H1 (cell line): ENCODE data around the gene PTTG2. TPM values are rescaled to one million over a fixed set of nuclear protein-coding genes. Genes with fewer than 3 reads are reported as not detected.

Experiments
- CTCF ChIA-PET: fragments of 300-600 bp; sonication (Branson Sonifier 250); formaldehyde crosslinking; loops from one replicate; lab custom pipeline; 2021; ENCODE audit not compliant: partially characterized antibody; lab: Charles Lee
- POLR2A ChIA-PET: fragments of 300-600 bp; sonication (Branson Sonifier 250); formaldehyde crosslinking; loops from one replicate; lab custom pipeline; 2021; ENCODE audit warnings: inconsistent platforms; ENCODE audit not compliant: partially characterized antibody; lab: Charles Lee
- DNase-seq, 2 experiments: peaks; one replicate each; pipeline versions ENCODE4 v3.0.0 to v3.0.0-alpha.2; 2010 to 2022; ENCODE audit warnings: low spot score in 2 of 2, low read depth in 1 of 2, mixed read lengths in 1 of 2
- FAIRE-seq: peaks from 2 replicates; lab custom pipeline; 2011; peaks lifted over from hg19 to GRCh38; lab: Jason Lieb, UNC
- H2AFZ ChIP-seq: 2 replicates; pipeline ENCODE4 v1.8.1; 2012; ENCODE audit warnings: low read length, inconsistent platforms
- H2AK5ac ChIP-seq: 2 replicates; pipeline ENCODE4 v1.6.1; 2013; ENCODE audit warnings: low read depth, low read length
- H2BK120ac ChIP-seq: replicated peaks from 2 replicates; pipeline ENCODE3; 2013; ENCODE audit warnings: low read depth, low read length, inconsistent platforms
- H2BK12ac ChIP-seq: 2 replicates; pipeline ENCODE4 v1.6.1; 2013; ENCODE audit warnings: low read depth, low read length
- H2BK15ac ChIP-seq: 2 replicates; pipeline ENCODE4 v1.6.1; 2013; ENCODE audit warnings: low read length
- H2BK20ac ChIP-seq: 2 replicates; pipeline ENCODE4 v1.6.1; 2013; ENCODE audit warnings: low read length
- H2BK5ac ChIP-seq: 2 replicates; pipeline ENCODE4 v1.6.1; 2013; ENCODE audit warnings: low read depth, low read length
- H3K14ac ChIP-seq: 2 replicates; pipeline ENCODE4 v1.6.1; 2013; ENCODE audit warnings: inconsistent platforms; ENCODE audit not compliant: insufficient read length
- H3K18ac ChIP-seq: 2 replicates; pipeline ENCODE4 v1.6.1; 2013; ENCODE audit warnings: low read length; ENCODE audit errors: extremely low read depth
- H3K23ac ChIP-seq: 2 replicates; pipeline ENCODE4 v1.6.1; 2013; ENCODE audit warnings: inconsistent platforms; ENCODE audit not compliant: insufficient read length
- H3K23me2 ChIP-seq: 2 replicates; pipeline ENCODE4 v1.6.1; 2013; ENCODE audit warnings: low read depth, low read length
- H3K27ac ChIP-seq: 2 replicates; pipeline ENCODE4 v1.6.1; 2011; ENCODE audit warnings: low read depth, low read length, inconsistent platforms
- H3K27me3 ChIP-seq, 4 experiments: replicated peaks in 1 of 4; 1 replicate in 1 of 4; 2 replicates in 3 of 4; pipeline versions ENCODE4 v1.6.1 to v1.8.1; 2011 to 2013; ENCODE audit warnings: low read length in 3 of 4, mild to moderate bottlenecking in 3 of 4, inconsistent platforms in 2 of 4, mixed read lengths in 2 of 4, moderate library complexity in 1 of 4; ENCODE audit not compliant: control insufficient read depth in 3 of 4, insufficient read depth in 3 of 4; ENCODE audit errors: extremely low read depth in 1 of 4
- H3K36me3 ChIP-seq, 4 experiments: 2 replicates each; pipeline versions ENCODE4 v1.6.1 to v1.8.1; 2011 to 2013; ENCODE audit warnings: mild to moderate bottlenecking in 4 of 4, low read length in 3 of 4, moderate library complexity in 2 of 4, control low read depth in 1 of 4, inconsistent platforms in 1 of 4; ENCODE audit not compliant: insufficient read depth in 4 of 4, control insufficient read depth in 2 of 4
- H3K4ac ChIP-seq: replicated peaks from 2 replicates; pipeline ENCODE3; 2013; ENCODE audit warnings: low read length, low read depth, mixed read lengths, inconsistent platforms; ENCODE audit not compliant: insufficient read length
- H3K4me1 ChIP-seq, 4 experiments: replicated peaks in 1 of 4; 1 replicate in 1 of 4; 2 replicates in 3 of 4; pipeline versions ENCODE4 v1.6.1 to v1.8.1; 2011 to 2013; ENCODE audit warnings: low read length in 3 of 4, inconsistent platforms in 2 of 4, mixed read lengths in 1 of 4; ENCODE audit not compliant: insufficient read depth in 4 of 4, control insufficient read depth in 3 of 4
- H3K4me2 ChIP-seq, 2 experiments: 2 replicates each; pipeline versions ENCODE4 v1.6.1 to v1.8.1; 2011 to 2013; ENCODE audit warnings: low read depth in 2 of 2, low read length in 2 of 2, control low read depth in 1 of 2, inconsistent platforms in 1 of 2, mild to moderate bottlenecking in 1 of 2; ENCODE audit not compliant: insufficient read depth in 1 of 2
- H3K4me3 ChIP-seq, 4 experiments: fragments of 200-600, 300-600 bp in 1 of 4; sonication (generic), shearing (Covaris generic), sonication (Bioruptor Twin) in 1 of 4; 2 replicates each; pipeline versions ENCODE4 v1.5.1 to v1.8.1; 2011 to 2016; ENCODE audit warnings: low read length in 4 of 4, low read depth in 3 of 4, control low read depth in 2 of 4, inconsistent platforms in 2 of 4, mild to moderate bottlenecking in 2 of 4, mixed read lengths in 1 of 4, moderate library complexity in 1 of 4; ENCODE audit not compliant: insufficient read depth in 2 of 4; ENCODE audit errors: extremely low read depth in 1 of 4
- H3K56ac ChIP-seq: replicated peaks from 2 replicates; pipeline ENCODE3; 2013; ENCODE audit warnings: low read depth, mild to moderate bottlenecking, mixed read lengths, low read length, inconsistent platforms; ENCODE audit not compliant: insufficient read length
- H3K79me1 ChIP-seq: 2 replicates; pipeline ENCODE4 v1.6.1; 2013; ENCODE audit warnings: low read depth, low read length, control low read depth
- H3K79me2 ChIP-seq, 2 experiments: 2 replicates each; pipeline versions ENCODE4 v1.6.1 to v1.8.1; 2012 to 2013; ENCODE audit warnings: low read length in 2 of 2, mild to moderate bottlenecking in 2 of 2, inconsistent platforms in 1 of 2; ENCODE audit not compliant: insufficient read depth in 2 of 2, control insufficient read depth in 1 of 2
- H3K9ac ChIP-seq, 4 experiments: replicated peaks in 1 of 4; 1 replicate in 1 of 4; 2 replicates in 3 of 4; pipeline versions ENCODE4 v1.6.1 to v1.8.1; 2011 to 2013; ENCODE audit warnings: low read depth in 3 of 4, low read length in 3 of 4, control low read depth in 2 of 4, mild to moderate bottlenecking in 2 of 4, moderate library complexity in 2 of 4, inconsistent platforms in 1 of 4; ENCODE audit errors: extremely low read depth in 1 of 4
- H3K9me3 ChIP-seq, 2 experiments: 2 replicates each; pipeline versions ENCODE4 v1.6.1 to v1.8.1; 2012 to 2013; ENCODE audit warnings: mild to moderate bottlenecking in 2 of 2, moderate library complexity in 2 of 2, control low read depth in 1 of 2, inconsistent platforms in 1 of 2, low read depth in 1 of 2, low read length in 1 of 2, mixed read lengths in 1 of 2; ENCODE audit not compliant: insufficient read depth in 2 of 2
- H4K20me1 ChIP-seq, 2 experiments: replicated peaks in 1 of 2; 2 replicates each; pipeline versions ENCODE3 to v1.8.1; 2011 to 2013; ENCODE audit warnings: inconsistent platforms in 2 of 2, low read length in 2 of 2, mild to moderate bottlenecking in 1 of 2; ENCODE audit not compliant: insufficient read depth in 2 of 2, control insufficient read depth in 1 of 2
- H4K5ac ChIP-seq: 2 replicates; pipeline ENCODE4 v1.6.1; 2013; ENCODE audit warnings: low read length, low read depth, mixed read lengths, inconsistent platforms; ENCODE audit not compliant: insufficient read length
- H4K8ac ChIP-seq: 2 replicates; pipeline ENCODE4 v1.8.0; 2013; ENCODE audit warnings: mild to moderate bottlenecking, moderate library complexity, low read length, inconsistent platforms; ENCODE audit not compliant: insufficient read depth; ENCODE audit errors: extremely low read depth
- H4K91ac ChIP-seq: replicated peaks from 2 replicates; pipeline ENCODE3; 2013; ENCODE audit warnings: low read length, mixed read lengths, inconsistent platforms; ENCODE audit not compliant: insufficient read length
- CREB1 ChIP-seq: IDR thresholded peaks from 2 replicates; pipeline ENCODE4 v1.6.1; 2012; ENCODE audit warnings: inconsistent platforms
- SP2 ChIP-seq: IDR thresholded peaks from 2 replicates; pipeline ENCODE4 v1.6.1; 2012; ENCODE audit warnings: mild to moderate bottlenecking, low read length, inconsistent platforms
- SRF ChIP-seq: IDR thresholded peaks from 2 replicates; pipeline ENCODE4 v1.6.1; 2011; ENCODE audit warnings: mild to moderate bottlenecking, low read depth, low read length, moderate library complexity
- SUZ12 ChIP-seq: fragments of 200-600 bp; sonication (generic); IDR thresholded peaks from 2 replicates; pipeline ENCODE4 v1.6.1; 2012; ENCODE audit warnings: mild to moderate bottlenecking, inconsistent platforms, low read length, moderate library complexity, mixed read lengths
- TEAD4 ChIP-seq: IDR thresholded peaks from 2 replicates; pipeline ENCODE4 v1.6.1; 2012; ENCODE audit warnings: low read depth, low read length, inconsistent platforms, mixed read lengths
- ZNF274 ChIP-seq: IDR thresholded peaks from 2 replicates; pipeline ENCODE4 v1.7.0; 2012; ENCODE audit warnings: low read length, borderline replicate concordance; ENCODE audit errors: extremely low read depth
- WGBS, 2 experiments: shearing (Covaris generic) in 1 of 2; methylation state at CpG; one replicate each; pipeline versions ENCODE4 v1.1.6 to v1.1.7; 2013 to 2015; ENCODE audit warnings: low lambda C conversion rate in 2 of 2, mixed read lengths in 2 of 2, inconsistent platforms in 1 of 2, low coverage in 1 of 2, missing lambda C conversion rate in 1 of 2; ENCODE audit not compliant: insufficient replicate concordance in 2 of 2, insufficient coverage in 1 of 2, insufficient read length in 1 of 2; ENCODE audit errors: extremely low coverage in 1 of 2, missing lambda C conversion rate in 1 of 2; 5-methylcytosine and 5-hydroxymethylcytosine counted together
- polyA plus RNA-seq, 7 experiments: library from polyadenylated mRNA; depleted of rRNA in 3 of 7; stranded (reverse) in 5 of 7; unstranded in 2 of 7; fragments of >200 nt in 5 of 7; fragments of 200-250 nt in 2 of 7; gene quantifications; 1 replicate in 5 of 7; 2 replicates in 1 of 7; 4 replicates in 1 of 7; pipeline versions ENCODE4 v1.2.1 to v1.2.3, GENCODE V29; 2011 to 2013; ENCODE audit warnings: missing spikeins in 2 of 7, mixed read lengths in 2 of 7
- total RNA-seq: library from RNA; stranded (reverse); fragmentation: NEBNext Ultra II Directional; extraction: Animal tissue kit (Norgen Biotek cat#: 25700); gene quantifications from 2 replicates; pipeline ENCODE4 v1.2.1, GENCODE V29; 2021

The PTTG2 gene
- total and polyA plus RNA-seq, 2 of the 8 experiments (the other 6 are each of a cell fraction or from before 2014, with no cell fraction given): not detected

DNA sequence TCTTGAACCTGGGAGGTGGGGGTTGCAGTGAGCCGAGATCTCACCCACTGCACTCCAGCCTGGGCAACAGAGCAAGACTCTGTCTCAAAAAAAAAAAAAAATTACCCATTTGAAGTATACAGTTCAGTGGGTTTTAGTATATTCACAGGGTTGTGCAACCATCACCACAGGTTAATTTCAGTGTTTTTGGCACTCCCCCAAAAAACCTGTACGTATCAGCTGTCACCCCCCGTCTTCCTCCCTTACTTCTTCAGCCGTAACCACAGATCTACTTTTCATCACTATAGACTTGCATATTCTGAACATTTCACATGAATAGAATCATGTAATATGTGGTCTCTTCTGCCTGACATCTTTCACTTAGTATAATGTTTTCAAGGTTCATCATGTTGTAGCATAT lies 11.7 kb upstream of the PTTG2 start:
- FAIRE-seq: no peak
- POLR2A ChIA-PET: no interaction called here

More for the DNA sequence above, 11.7 kb upstream of the PTTG2 start:
- no peaks in the 10 kb centered on the region for H3K79me2 ChIP-seq
- H4K20me1 ChIP-seq: no peaks in the 10 kb centered on the region
- no peaks in the 10 kb centered on the region for H3K27me3 ChIP-seq
- H2BK5ac ChIP-seq: no peak overlapping the region
- no peak overlapping the region for H3K23ac ChIP-seq
- no peak for DNase-seq
- 89% methylated on average over 4 of the region's 4 CpGs; no CpG with 5 or more reads in 1 of the 2 experiments for WGBS, 2 experiments
- H3K56ac ChIP-seq: no peak overlapping the region
- no peaks in the 10 kb centered on the region for H3K23me2 ChIP-seq
- no peak overlapping the region for H2BK15ac ChIP-seq
- no peak overlapping the region for H2AFZ ChIP-seq
- no peak overlapping the region for H2BK20ac ChIP-seq
- CTCF ChIA-PET: interaction anchor here (0.7 kb wide), 1 partner anchor 87 kb away, joined by 3 read pairs; no protein-coding TSS in a partner anchor
- no peak overlapping the region for H4K91ac ChIP-seq
- H2BK120ac ChIP-seq: no peak overlapping the region
- TF ChIP-seq TEAD4 (no peak), SP2 (no peak), SRF (no peak), CREB1 (no peak), ZNF274 (no peak), SUZ12 (no peak)
- TF ChIP-seq, all 59 proteins: peak for 0
- H3K18ac ChIP-seq: no peak overlapping the region
- no peak overlapping the region for H2AK5ac ChIP-seq
- no peak overlapping the region for H3K9ac ChIP-seq
- H3K14ac ChIP-seq: no peak overlapping the region
- no peak overlapping the region for H3K4ac ChIP-seq
- H3K4me3 ChIP-seq: no peak overlapping the region
- no peak overlapping the region for H4K5ac ChIP-seq
- H4K8ac ChIP-seq: no peak overlapping the region
- H3K4me1 ChIP-seq: no peaks in the 10 kb centered on the region
- H3K79me1 ChIP-seq: no peaks in the 10 kb centered on the region
- H3K27ac ChIP-seq: no peak overlapping the region
- no peaks in the 10 kb centered on the region for H3K36me3 ChIP-seq
- H3K9me3 ChIP-seq: 0 out of 4 replicates have a peak, but pooled peaks cover 0 to 2% of the 10 kb centered on the region in 2 experiments
- H2BK12ac ChIP-seq: no peak overlapping the region
- H3K4me2 ChIP-seq: no peak overlapping the region
